Activated naive CD8-positive, alpha-beta T cell (primary cell): Measurements from ENCODE around the gene FUT8.
"Not testable (repeated sequence)": the region's sequence is repeated elsewhere in the genome, so short reads cannot be mapped to it uniquely, and the experiment has no call there.

Experiments used
- H3K27ac Mint-ChIP-seq: one replicate; pipeline ENCODE4 v1.8.0; 2021; ENCODE audit warnings: mixed read lengths
- H3K27me3 Mint-ChIP-seq: one replicate; pipeline ENCODE4 v1.8.0; 2021; ENCODE audit warnings: mixed read lengths
- H3K36me3 Mint-ChIP-seq: one replicate; pipeline ENCODE4 v1.8.0; 2021; ENCODE audit warnings: mixed read lengths
- H3K4me1 Mint-ChIP-seq: one replicate; pipeline ENCODE4 v1.8.0; 2021; ENCODE audit warnings: low read depth, mixed read lengths
- H3K4me3 Mint-ChIP-seq: one replicate; pipeline ENCODE4 v1.8.0; 2021; ENCODE audit warnings: mild to moderate bottlenecking, mixed read lengths
- H3K9me3 Mint-ChIP-seq: one replicate; pipeline ENCODE4 v1.8.0; 2021; ENCODE audit warnings: low read depth, mixed read lengths

Gene FUT8

GRCh38 chr14:65408113-65408512 lies 4.4 kb upstream of the FUT8 start:
- peaks cover 17% of the 10 kb centered on the region for H3K4me1 Mint-ChIP-seq
- no peak overlapping the region for H3K4me3 Mint-ChIP-seq
- H3K27ac Mint-ChIP-seq: no peak overlapping the region
- no peaks in the 10 kb centered on the region for H3K27me3 Mint-ChIP-seq
- H3K36me3 Mint-ChIP-seq: no peaks in the 10 kb centered on the region
- no peaks in the 10 kb centered on the region for H3K9me3 Mint-ChIP-seq

GRCh38 chr14:65410640-65411039 lies 1.9 kb upstream of the FUT8 start:
- peaks cover 36% of the 10 kb centered on the region for H3K4me1 Mint-ChIP-seq
- H3K9me3 Mint-ChIP-seq: no peaks in the 10 kb centered on the region
- peak overlapping the region; percentile 95 for H3K27ac Mint-ChIP-seq
- no peaks in the 10 kb centered on the region for H3K27me3 Mint-ChIP-seq
- peak overlapping the region; percentile 98 for H3K4me3 Mint-ChIP-seq
- no peaks in the 10 kb centered on the region for H3K36me3 Mint-ChIP-seq

- no peaks in the 10 kb centered on the region for H3K9me3 Mint-ChIP-seq
- H3K27me3 Mint-ChIP-seq: no peaks in the 10 kb centered on the region
- H3K27ac Mint-ChIP-seq: peak overlapping the region; percentile 95
- no peaks in the 10 kb centered on the region for H3K36me3 Mint-ChIP-seq
- peaks cover 40% of the 10 kb centered on the region for H3K4me1 Mint-ChIP-seq
- H3K4me3 Mint-ChIP-seq: peak overlapping the region; percentile 98
Measured at GRCh38 chr14:65411656-65412031, 886 bp upstream of the FUT8 start.

- Mint-ChIP-seq H3K4me3 (peak overlapping the region; percentile 98), H3K27me3 (no peaks in the 10 kb centered on the region), H3K4me1 (peaks cover 45% of the 10 kb centered on the region), H3K36me3 (no peaks in the 10 kb centered on the region), H3K27ac (peak overlapping the region; percentile 83), H3K9me3 (no peaks in the 10 kb centered on the region)
Measured at GRCh38 chr14:65412856-65413738, 567 bp downstream of the FUT8 start.

- peak overlapping the region; percentile 98 for H3K4me3 Mint-ChIP-seq
- H3K36me3 Mint-ChIP-seq: no peaks in the 10 kb centered on the region
- H3K27ac Mint-ChIP-seq: peak overlapping the region; percentile 81
- H3K9me3 Mint-ChIP-seq: no peaks in the 10 kb centered on the region
- peaks cover 45% of the 10 kb centered on the region for H3K4me1 Mint-ChIP-seq
- no peaks in the 10 kb centered on the region for H3K27me3 Mint-ChIP-seq
Measured at GRCh38 chr14:65413739-65414045, 1.2 kb downstream of the FUT8 start.

GRCh38 chr14:65414961-65415589 lies 2.5 kb downstream of the FUT8 start:
- H3K4me1 Mint-ChIP-seq: peaks cover 48% of the 10 kb centered on the region
- H3K4me3 Mint-ChIP-seq: peak overlapping the region; percentile 98
- no peaks in the 10 kb centered on the region for H3K27me3 Mint-ChIP-seq
- H3K36me3 Mint-ChIP-seq: no peaks in the 10 kb centered on the region
- no peaks in the 10 kb centered on the region for H3K9me3 Mint-ChIP-seq
- H3K27ac Mint-ChIP-seq: no peak overlapping the region

GRCh38 chr14:65415613-65416012 lies 3.1 kb downstream of the FUT8 start:
- Mint-ChIP-seq H3K27ac (no peak overlapping the region), H3K27me3 (no peaks in the 10 kb centered on the region), H3K9me3 (no peaks in the 10 kb centered on the region), H3K4me1 (peaks cover 50% of the 10 kb centered on the region), H3K36me3 (no peaks in the 10 kb centered on the region), H3K4me3 (no peak overlapping the region)

GRCh38 chr14:65419593-65420252 lies 7.2 kb downstream of the FUT8 start:
- no peak overlapping the region for H3K27ac Mint-ChIP-seq

GRCh38 chr14:65421201-65421981 lies 8.9 kb downstream of the FUT8 start:
- Mint-ChIP-seq H3K4me3 (no peak overlapping the region), H3K27ac (no peak overlapping the region), H3K36me3 (peaks cover 11% of the 10 kb centered on the region), H3K9me3 (no peaks in the 10 kb centered on the region), H3K4me1 (peaks cover 44% of the 10 kb centered on the region), H3K27me3 (no peaks in the 10 kb centered on the region)

More at GRCh38 chr14:65419593-65420252, 7.2 kb downstream of the FUT8 start:
- peaks cover 46% of the 10 kb centered on the region for H3K4me1 Mint-ChIP-seq
- no peak overlapping the region for H3K4me3 Mint-ChIP-seq
- H3K36me3 Mint-ChIP-seq: peaks cover 6% of the 10 kb centered on the region
- H3K27me3 Mint-ChIP-seq: no peaks in the 10 kb centered on the region
- H3K9me3 Mint-ChIP-seq: no peaks in the 10 kb centered on the region

GRCh38 chr14:65422088-65422834 lies 9.7 kb downstream of the FUT8 start:
- Mint-ChIP-seq H3K36me3 (peaks cover 15% of the 10 kb centered on the region), H3K9me3 (no peaks in the 10 kb centered on the region), H3K27ac (no peak overlapping the region), H3K27me3 (no peaks in the 10 kb centered on the region), H3K4me3 (no peak overlapping the region), H3K4me1 (peaks cover 44% of the 10 kb centered on the region)

GRCh38 chr14:65423982-65424381 lies 11.5 kb downstream of the FUT8 start:
- peaks cover 15% of the 10 kb centered on the region for H3K36me3 Mint-ChIP-seq
- H3K4me1 Mint-ChIP-seq: peaks cover 48% of the 10 kb centered on the region
- no peaks in the 10 kb centered on the region for H3K9me3 Mint-ChIP-seq
- no peak overlapping the region for H3K4me3 Mint-ChIP-seq
- H3K27ac Mint-ChIP-seq: no peak overlapping the region
- H3K27me3 Mint-ChIP-seq: no peaks in the 10 kb centered on the region

- Mint-ChIP-seq H3K36me3 (peaks cover 15% of the 10 kb centered on the region), H3K27ac (no peak overlapping the region), H3K9me3 (no peaks in the 10 kb centered on the region), H3K27me3 (no peaks in the 10 kb centered on the region), H3K4me3 (no peak overlapping the region), H3K4me1 (peaks cover 45% of the 10 kb centered on the region)
Measured at GRCh38 chr14:65424531-65424930, 12.0 kb downstream of the FUT8 start.

GRCh38 chr14:65425885-65426284 lies 13.4 kb downstream of the FUT8 start:
- H3K36me3 Mint-ChIP-seq: peaks cover 15% of the 10 kb centered on the region
- no peaks in the 10 kb centered on the region for H3K27me3 Mint-ChIP-seq
- H3K27ac Mint-ChIP-seq: peak overlapping the region; percentile 30
- H3K4me1 Mint-ChIP-seq: peaks cover 46% of the 10 kb centered on the region
- no peak overlapping the region for H3K4me3 Mint-ChIP-seq
- no peaks in the 10 kb centered on the region for H3K9me3 Mint-ChIP-seq

GRCh38 chr14:65426902-65427301 lies 14.4 kb downstream of the FUT8 start:
- H3K36me3 Mint-ChIP-seq, H3K4me3 Mint-ChIP-seq, H3K27ac Mint-ChIP-seq, H3K9me3 Mint-ChIP-seq, H3K27me3 Mint-ChIP-seq: not testable (repeated sequence)
- peaks cover 42% of the 10 kb centered on the region for H3K4me1 Mint-ChIP-seq
